H4 (cell line): ENCODE data around the gene COLEC12. TPM values are rescaled to one million over a fixed set of nuclear protein-coding genes. Genes with fewer than 3 reads are reported as not detected.
A peak's percentile ranks its signal among the peaks of the same experiment; 100 is the strongest.
"Not testable (repeated sequence)": the region's sequence is repeated elsewhere in the genome, so short reads cannot be mapped to it uniquely, and the experiment has no call there.

Experiments
- DNase-seq: peaks from one replicate; pipeline ENCODE4 v3.0.0-alpha.2; 2015; ENCODE audit warnings: low spot score
- total RNA-seq: library from RNA; depleted of rRNA; stranded (reverse); fragments of >200 nt; shearing (Covaris generic); gene quantifications from 2 replicates; pipeline ENCODE4 v1.2.3, GENCODE V29; 2014

Gene COLEC12
- total RNA-seq, 1 experiment from 2014 or later, result 41.9 TPM

DNA sequence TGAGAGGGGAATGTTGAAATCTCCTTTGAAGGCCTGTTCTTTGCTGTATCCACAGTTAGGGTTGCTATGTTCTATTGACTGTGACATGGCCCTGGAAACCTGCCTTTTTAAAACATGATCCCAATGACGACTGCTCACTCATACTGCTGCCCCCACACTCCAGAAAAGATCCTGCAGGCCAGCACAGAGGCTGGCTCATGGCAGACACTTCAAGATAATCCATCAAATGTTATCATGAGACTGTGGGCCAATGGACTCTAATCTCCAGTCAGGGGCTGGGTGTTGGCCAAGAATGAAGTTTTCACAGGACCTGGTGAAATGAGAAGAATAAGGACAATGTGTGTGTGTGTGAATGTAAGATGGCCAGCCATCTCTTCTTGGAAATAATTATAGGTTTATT is 173.7 kb downstream of the COLEC12 start:
- no peak for DNase-seq

GRCh38 chr18:323253-323622 is 177.3 kb downstream of the COLEC12 start:
- peak; percentile 67 for DNase-seq

GRCh38 chr18:321865-322467 is 178.5 kb downstream of the COLEC12 start:
- no peak for DNase-seq

GRCh38 chr18:320155-320554 is 180.3 kb downstream of the COLEC12 start:
- DNase-seq, result no peak

GRCh38 chr18:319720-320119 is 180.8 kb downstream of the COLEC12 start:
- no peak for DNase-seq

DNA sequence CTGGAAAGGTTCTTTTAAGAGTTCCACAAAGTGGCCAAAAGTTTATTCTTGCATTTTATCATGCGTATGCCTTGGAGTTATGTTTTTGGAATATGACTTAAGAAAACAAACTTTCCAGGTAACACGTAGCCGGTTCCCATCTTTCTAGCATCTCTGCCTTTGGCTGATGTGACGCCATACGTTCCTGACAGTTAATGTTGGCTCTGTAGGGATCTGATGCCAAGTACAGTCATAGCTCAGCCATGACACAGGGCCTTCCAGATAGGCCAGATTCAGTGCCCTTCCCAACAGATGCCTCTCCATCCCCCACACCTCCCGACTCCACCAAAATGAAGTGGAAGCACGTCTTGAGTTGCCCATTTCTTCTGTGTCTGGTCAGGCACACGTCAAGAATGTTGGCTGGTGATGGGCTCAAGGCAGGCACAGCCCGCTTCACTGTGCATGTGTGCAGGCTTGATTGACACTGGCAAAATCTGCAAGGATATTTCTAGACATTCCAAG is 181.7 kb downstream of the COLEC12 start:
- no peak for DNase-seq

DNA sequence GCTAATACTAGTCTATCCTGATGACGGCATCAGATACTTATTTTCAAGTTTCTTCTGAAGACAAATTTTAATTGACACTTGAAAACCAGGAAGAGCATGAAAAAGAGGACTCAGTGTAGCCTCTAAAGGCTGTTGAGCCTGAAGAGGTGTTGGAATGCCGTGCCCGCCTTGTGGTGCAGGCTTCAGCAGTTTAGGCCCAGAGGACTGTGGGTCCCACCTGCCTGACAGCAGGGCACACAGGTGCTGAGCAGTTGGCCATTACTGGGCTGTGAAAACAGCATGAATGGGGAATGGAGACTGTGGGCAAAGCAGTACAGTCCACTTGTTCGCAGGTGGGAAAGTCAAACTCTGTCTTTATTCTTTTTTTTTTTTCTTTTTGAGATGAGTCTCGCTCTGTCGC is 182.9 kb downstream of the COLEC12 start:
- no peak for DNase-seq

- DNase-seq, result no peak
These were observed 184.1 kb downstream of the COLEC12 start for GRCh38 chr18:316393-316792.

GRCh38 chr18:313931-314330 is 186.6 kb downstream of the COLEC12 start:
- DNase-seq, result no peak

DNA sequence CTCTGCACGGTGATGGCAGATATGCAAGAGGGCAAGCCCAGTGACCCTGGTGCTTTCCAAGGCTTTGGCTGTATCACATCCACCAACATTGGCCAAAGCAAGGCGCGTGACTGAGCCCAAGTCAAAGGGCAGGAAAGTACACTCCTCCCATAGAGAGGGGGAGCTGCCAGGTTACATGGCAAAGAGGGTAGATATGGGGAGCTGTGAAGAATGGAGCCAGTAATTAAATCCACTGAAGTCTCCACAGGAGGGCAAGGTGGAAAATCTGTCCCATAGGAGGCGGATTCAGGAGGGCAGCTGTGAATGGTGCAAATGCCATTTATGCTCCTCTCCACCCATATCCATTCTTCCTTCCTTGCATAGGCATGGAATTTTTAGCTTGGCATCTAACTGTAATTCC is 188.1 kb downstream of the COLEC12 start:
- no peak for DNase-seq

- DNase-seq, result no peak
These were observed 190.5 kb downstream of the COLEC12 start for GRCh38 chr18:310042-310441.

DNA sequence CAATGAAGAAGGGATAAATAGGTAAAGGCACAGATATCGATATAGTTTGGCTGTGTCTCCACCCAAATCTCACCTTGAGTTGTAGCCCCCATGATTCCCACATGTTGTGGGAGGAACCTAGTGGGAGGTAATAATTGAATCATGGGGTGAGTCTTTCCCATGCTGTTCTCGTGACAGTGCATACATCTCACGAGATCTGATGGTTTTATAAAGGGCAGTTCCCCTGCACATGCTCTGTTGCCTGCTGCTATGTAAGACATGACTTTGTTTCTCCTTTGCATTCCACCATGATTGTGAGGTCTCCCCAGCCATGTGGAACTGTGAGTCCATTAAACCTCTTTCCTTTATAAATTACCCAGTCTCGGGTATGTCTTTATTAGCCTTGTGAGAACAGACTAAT is 192.4 kb downstream of the COLEC12 start:
- not testable (repeated sequence) for DNase-seq

DNA sequence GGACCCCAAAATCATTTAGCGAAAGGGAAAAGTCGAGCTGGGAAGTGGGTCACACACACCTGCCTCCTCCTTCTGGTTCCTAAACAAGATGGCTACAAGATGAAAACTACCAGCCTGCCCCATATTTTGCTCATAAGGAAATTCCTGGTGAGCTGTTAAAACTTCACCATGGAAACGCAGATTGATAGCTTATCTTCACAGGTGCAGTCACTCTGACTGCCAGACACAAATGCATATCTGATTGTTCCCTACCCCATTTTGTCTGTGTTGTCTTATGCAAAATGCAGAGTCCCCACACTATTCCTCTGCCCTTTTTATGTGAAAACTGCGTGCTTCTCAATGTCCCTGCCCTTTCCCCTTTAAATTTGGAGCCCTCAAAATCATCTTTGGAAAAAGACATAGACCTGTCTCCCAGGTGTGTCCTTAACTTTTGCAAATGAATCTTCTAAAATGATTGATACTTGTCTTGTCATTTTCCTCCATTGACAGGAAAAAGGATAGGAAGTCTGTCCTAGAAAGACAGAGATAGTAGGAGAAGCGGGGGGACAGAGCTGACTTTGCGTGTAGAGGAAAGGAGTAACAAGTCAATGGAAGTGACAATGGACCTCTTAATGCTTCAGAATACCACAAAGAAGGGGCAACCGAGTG is 193.8 kb downstream of the COLEC12 start:
- no peak for DNase-seq

GRCh38 chr18:305003-305501 is 195.4 kb downstream of the COLEC12 start:
- peak; percentile 51 for DNase-seq

GRCh38 chr18:303607-304006 is 196.9 kb downstream of the COLEC12 start:
- no peak for DNase-seq

DNA sequence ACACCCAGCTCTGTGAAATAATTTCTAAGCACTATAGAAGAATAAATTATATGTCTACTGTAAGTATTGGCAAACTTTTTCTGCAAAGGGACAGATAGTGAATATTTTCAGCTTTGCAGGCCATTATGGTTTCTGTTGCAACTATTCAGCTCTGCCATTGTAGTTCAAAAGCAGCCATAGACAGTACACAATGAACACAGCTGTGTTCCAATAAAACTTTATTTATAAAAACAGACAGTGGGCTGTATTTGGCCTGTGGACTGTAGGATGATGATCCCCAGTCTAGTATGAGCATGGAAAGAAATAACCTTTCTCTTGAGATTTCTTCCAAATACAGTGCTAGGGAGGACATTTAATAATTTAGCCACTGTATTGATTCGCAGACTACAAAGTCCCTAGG is 197.5 kb downstream of the COLEC12 start:
- DNase-seq, result no peak

GRCh38 chr18:302097-302496 is 198.4 kb downstream of the COLEC12 start:
- DNase-seq, result no peak

- DNase-seq, result peak; percentile 71
These were observed 202.6 kb downstream of the COLEC12 start for GRCh38 chr18:297936-298335.

- no peak for DNase-seq
These were observed 204.6 kb downstream of the COLEC12 start for GRCh38 chr18:295756-296490.

- DNase-seq, result no peak
These were observed 205.9 kb downstream of the COLEC12 start for GRCh38 chr18:294566-294965.

DNA sequence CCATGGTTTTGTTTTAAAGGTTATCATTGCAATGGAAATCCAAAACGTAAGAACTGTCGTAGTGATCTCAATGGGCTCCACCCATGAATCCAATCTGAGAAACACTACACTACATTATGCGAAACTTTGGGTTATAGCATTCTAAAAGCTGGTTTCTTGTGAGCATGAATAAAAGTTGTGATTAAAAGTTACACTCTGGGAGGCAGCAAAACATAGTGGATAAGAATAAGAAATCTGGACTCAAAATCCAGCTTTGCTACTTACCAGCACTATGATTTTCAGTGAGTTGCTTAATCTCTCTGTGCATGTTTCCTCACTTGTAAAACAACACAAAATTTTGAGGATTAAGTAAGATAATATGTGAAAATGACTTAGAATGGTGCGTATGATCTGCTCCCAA is 207.0 kb downstream of the COLEC12 start:
- no peak for DNase-seq

GRCh38 chr18:292271-292670 is 208.2 kb downstream of the COLEC12 start:
- no peak for DNase-seq

- not testable (repeated sequence) for DNase-seq
These were observed 210.5 kb downstream of the COLEC12 start for GRCh38 chr18:289970-290369.
